ENCODE results near the gene DNAL1. TPM values are rescaled to one million over a fixed set of nuclear protein-coding genes. Genes with fewer than 3 reads are reported as not detected.
A peak's percentile ranks its signal among the peaks of the same experiment; 100 is the strongest.

Gene DNAL1
- total RNA-seq, 1 experiment from 2014 or later, result 14.6 TPM

- H3K9ac ChIP-seq (ENCODE audit: low read length), result peak overlapping the region; percentile 42
- ChIA-PET POLR2A (interaction anchor here (0.9 to 2.1 kb wide), 2 partner anchors 13 to 23 kb away, joined by 3 to 6 read pairs; no protein-coding TSS in a partner anchor), CTCF (interaction anchor here (0.6 to 4.2 kb wide), 3 partner anchors 12 to 16 kb away, joined by 4 to 27 read pairs (median 8); a partner anchor contains a TSS), RAD21 (ENCODE audit: low non-redundant PET in 1 of 2, low total read pairs in 2 of 2, uncharacterized antibody in 2 of 2, unreplicated experiment in 2 of 2) (interaction anchor here in 1 of 2 experiments (1.4 to 2.3 kb wide), 2 partner anchors 10 to 13 kb away, joined by 3 to 6 read pairs; no protein-coding TSS in a partner anchor)
- H3K27me3 ChIP-seq (ENCODE audit: insufficient read depth, low read length), result no peaks in the 10 kb centered on the region
- BruUV-seq (replicated peaks), result no TSS peak
- ATAC-seq (peak; percentile 75), DNase-seq (ENCODE audit: low read depth, low spot score) (peak; percentile 57)
- H3K79me2 ChIP-seq (ENCODE audit: insufficient read depth, low read length), result peaks cover 94% of the 10 kb centered on the region
- H3K36me3 ChIP-seq (ENCODE audit: control insufficient read depth in 1 of 2, insufficient read depth in 2 of 2, low read length in 2 of 2), result no peaks in the 10 kb centered on the region
- H3K27ac ChIP-seq (ENCODE audit: low read depth, low read length), result peak overlapping the region; percentile 51
- TF ChIP-seq TCF7L2 (IDR thresholded peaks at IDR 0.05; ENCODE audit: borderline replicate concordance, extremely low read depth, insufficient read depth, insufficient read length) (no peak), POLR2AphosphoS5 (IDR thresholded peaks at IDR 0.05; ENCODE audit: low read depth, low read length) (0 out of 2 replicates have a peak, but pooled peaks have one; percentile 24), REST (IDR thresholded peaks at IDR 0.05; ENCODE audit: low read depth) (no peak), SP1 (IDR thresholded peaks at IDR 0.05; ENCODE audit: low read depth) (no peak)
- H3K9me3 ChIP-seq (ENCODE audit: control insufficient read depth in 1 of 2, insufficient read depth in 1 of 2, low read depth in 1 of 2, low read length in 2 of 2), result no peaks in the 10 kb centered on the region
- peaks cover 3% of the 10 kb centered on the region; the same call in 1 of the 2 replicates for H4K20me1 ChIP-seq (ENCODE audit: insufficient read depth)
- H3K9me2 ChIP-seq (ENCODE audit: insufficient read depth), result no peaks in the 10 kb centered on the region
- H3K4me2 ChIP-seq (ENCODE audit: low read length), result peak overlapping the region; percentile 89
- intact Hi-C loops (cut with micrococcal nuclease), result no loop called here
- H2AFZ ChIP-seq (ENCODE audit: low read depth, low read length, poor library complexity, severe bottlenecking), result no peak overlapping the region
- H3K4me1 ChIP-seq (ENCODE audit: control insufficient read depth in 1 of 2, insufficient read depth in 2 of 2, low read length in 2 of 2), result peaks cover 62 to 80% of the 10 kb centered on the region in 2 experiments
- peak overlapping the region in 1 of 2 experiments; percentile 6; a peak in 1 of 4 replicates for H3K4me3 ChIP-seq (replicated peaks in 1 of 2; ENCODE audit: low read depth in 1 of 2, low read length in 2 of 2)
Observed at GRCh38 chr14:73744874-73745529, 100.2 kb downstream of the DNAL1 start.
